Mammary epithelial cell (primary cell): ENCODE results near the gene COG7.

ENCODE experiments used
- CTCF ChIP-seq, 2 donors: IDR thresholded peaks in 1 of 2; conservative IDR thresholded peaks in 1 of 2; 2 replicates each; pipeline ENCODE4 v1.5.1; 2011 to 2012; ENCODE audit warnings: inconsistent platforms in 2 of 2, low read length in 2 of 2, mild to moderate bottlenecking in 2 of 2, control low read depth in 1 of 2, low read depth in 1 of 2; ENCODE audit not compliant: insufficient read depth in 1 of 2; ENCODE audit errors: extremely low read depth in 1 of 2
- EZH2 ChIP-seq: IDR thresholded peaks from 2 replicates; pipeline ENCODE4 v1.6.1; 2012; ENCODE audit warnings: low read length, inconsistent platforms, borderline replicate concordance

GRCh38 chr16:23408823-23409298 lies 44.1 kb downstream of the COG7 start:
- TF ChIP-seq CTCF (conservative IDR thresholded peaks at IDR 0.05 in 1 of 2, IDR thresholded peaks at IDR 0.05 in 1 of 2; ENCODE audit: extremely low read depth in 1 of 2, insufficient read depth in 1 of 2, low read depth in 1 of 2, low read length in 2 of 2) (no peak), EZH2 (no peak)
